Urothelium cell line (cell line): ENCODE measurements around the gene DTX4.
A peak's percentile ranks its signal among the peaks of the same experiment; 100 is the strongest.
"Not testable (repeated sequence)": the region's sequence is repeated elsewhere in the genome, so short reads cannot be mapped to it uniquely, and the experiment has no call there.

ENCODE experiments used
- DNase-seq: peaks from one replicate; pipeline ENCODE4 v3.0.0; 2011; ENCODE audit warnings: low spot score, mixed read lengths
- FAIRE-seq: peaks from 2 replicates; lab custom pipeline; 2011; peaks lifted over from hg19 to GRCh38; lab: Jason Lieb, UNC

DTX4 gene

DNA sequence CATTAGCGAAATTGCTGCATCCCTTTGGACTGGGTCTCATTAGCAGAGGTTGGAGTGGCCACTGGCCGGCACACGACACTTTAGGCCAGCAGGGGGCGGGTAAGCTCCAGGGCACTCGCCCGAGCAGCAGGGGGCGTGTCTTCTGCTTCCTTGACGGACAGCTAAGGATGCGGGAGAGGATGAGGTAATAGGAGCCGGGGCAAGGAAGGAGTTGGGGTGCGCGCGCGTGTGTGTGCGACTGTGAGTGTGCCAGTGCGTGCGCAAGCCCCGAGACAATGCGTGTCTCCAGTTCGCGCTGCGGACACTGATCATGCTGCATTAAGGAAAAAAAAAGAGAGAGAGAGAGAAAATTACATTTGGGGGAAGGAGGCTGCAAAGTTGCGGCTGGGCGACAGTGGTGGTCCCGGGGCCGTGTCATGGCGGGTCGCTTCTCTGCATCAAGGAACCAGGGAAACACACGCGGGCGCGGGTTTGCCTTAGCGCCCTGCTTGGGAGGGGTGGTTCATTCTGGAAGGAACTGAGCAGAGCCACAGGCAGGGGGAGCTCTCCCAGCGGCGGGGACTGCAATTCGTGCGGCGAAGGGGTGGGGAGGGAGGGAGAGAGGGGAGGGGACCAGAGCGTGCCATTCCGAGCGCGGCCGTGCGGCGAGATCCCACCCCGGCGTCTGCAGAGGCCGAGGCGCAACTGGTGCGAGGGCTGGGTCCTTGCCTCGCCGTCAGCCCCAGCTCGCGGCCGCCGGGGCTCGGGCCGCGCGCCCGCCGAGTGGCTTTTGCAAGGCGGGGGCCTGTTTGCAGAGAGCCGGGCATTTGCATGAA, at the start of gene DTX4:
Gene DTX4 (plus strand): TSS at position 625 of the 815 bp plus-strand sequence. CDS start 464 bp downstream, outside the sequence.
- FAIRE-seq (peak; percentile 86), DNase-seq (peak; percentile 91)

DNA sequence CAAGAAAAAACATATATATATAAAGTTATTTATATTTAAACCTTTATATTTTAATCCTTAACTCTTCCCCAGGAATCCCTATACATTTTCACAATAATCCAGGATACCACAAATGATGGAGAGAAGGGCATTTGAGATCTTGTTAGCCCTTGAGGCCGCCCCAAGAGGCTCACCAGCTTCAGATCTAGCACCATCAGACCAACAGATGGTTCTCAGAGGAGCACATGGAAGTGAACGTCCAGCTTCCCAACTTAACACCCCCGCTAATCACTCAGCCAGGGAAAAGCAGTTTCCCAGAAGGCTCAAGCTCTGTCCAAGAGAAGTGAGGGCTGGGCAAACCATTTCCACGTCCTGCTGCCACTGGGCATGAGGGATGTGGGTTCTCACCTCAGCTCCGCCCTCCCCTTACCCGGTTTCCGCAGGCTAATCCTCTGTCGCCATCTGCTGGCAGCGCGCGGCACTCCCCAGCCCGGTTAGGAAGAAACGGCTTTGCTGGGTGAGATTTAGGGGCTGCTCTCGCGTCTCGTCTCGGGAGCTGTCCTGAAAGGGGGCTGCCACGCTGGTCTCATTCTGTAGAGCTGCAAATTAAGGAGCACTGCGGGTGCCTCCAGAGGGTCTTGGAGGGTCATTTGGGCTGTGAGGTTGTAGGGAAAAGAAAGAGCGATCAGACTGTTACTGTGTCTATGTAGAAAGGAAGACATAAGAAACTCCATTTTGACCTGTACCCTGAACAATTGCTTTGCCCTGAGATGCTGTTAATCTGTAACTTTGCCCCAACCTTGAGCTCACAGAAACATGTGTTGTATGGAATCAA, 36.1 kb upstream of the DTX4 start:
- DNase-seq: peak; percentile 86
- FAIRE-seq: no peak

GRCh38 chr11:59136551-59136950, 35.4 kb upstream of the DTX4 start:
- DNase-seq, FAIRE-seq: not testable (repeated sequence)

GRCh38 chr11:59137190-59137589, 34.7 kb upstream of the DTX4 start:
- DNase-seq (no peak), FAIRE-seq (no peak)

DNA sequence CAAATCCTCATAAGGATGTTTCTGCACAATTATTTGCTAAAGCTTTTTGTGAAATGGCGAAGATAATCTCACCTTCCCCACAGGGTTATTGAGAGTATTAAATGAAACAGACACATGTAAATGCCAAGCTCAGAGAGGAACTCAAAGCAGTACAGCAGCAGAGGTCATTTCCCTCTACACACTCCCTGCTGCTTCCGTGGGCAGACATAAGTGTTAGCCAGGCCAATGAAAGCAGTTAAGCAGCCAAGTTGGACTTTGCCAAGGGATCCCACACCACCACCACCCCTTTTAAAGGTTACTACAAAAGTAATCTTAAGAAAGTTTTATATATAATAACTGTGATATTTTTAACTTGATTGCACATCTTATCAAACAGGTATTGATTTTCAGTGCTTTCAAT, 33.3 kb upstream of the DTX4 start:
- no peak for FAIRE-seq

DNA sequence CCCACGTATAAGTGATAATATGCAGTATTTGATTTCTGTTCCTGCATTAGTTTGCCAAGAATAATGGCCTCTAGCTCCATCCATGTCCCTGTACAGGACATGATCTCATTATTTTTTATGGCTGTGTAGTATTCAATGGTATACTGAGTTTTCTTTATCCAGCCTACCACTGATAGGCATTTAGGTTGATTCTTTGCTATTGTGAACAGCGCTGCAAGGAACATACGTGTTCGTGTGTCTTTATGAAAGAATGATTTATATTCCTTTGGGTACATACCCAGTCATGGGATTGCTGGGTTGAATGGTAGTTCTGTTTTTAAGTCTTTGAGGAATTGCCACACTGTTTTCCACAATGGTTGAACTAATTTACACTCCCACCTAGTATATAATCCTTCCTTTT, 30.7 kb upstream of the DTX4 start:
- FAIRE-seq (no peak), DNase-seq (no peak)

More for the DNA sequence above, 33.3 kb upstream of the DTX4 start:
- no peak for DNase-seq

DNA sequence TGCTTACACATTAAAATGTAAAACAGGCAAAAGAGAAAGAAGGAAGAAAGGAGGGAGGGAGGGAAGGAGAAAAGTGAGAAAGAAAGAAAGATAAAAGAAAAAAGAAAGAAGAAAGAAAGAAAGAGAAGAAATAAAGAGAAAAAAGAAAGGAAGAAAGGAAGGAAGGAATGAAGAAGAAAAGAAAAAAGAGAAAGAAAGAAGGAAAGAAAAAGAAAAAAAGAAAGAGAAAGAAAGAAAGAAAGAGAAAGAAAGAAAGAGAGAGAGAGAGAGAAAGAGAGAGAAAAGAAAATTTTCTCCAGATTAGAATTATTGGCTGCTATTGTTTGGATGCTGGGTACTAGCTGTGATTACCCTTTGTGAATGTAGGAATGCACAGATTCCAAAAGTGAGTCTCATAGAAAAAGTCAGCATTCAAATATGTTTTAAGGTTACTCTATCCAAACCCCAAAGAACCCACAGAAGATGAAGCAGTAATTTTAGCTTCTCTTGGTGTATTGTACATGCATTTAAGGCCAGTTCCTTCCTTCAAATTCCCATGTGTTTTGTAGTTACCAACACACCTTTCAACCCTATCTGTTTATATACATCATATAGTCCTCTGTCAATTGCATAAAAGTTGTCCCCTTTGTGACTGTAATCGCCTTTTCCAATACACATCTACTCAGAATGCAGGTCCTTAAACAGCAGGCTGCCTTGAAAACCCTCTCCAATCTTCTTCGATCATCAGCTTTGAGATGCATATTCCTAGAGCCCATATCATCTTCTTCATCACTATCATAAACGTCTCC, 30.1 kb upstream of the DTX4 start:
- FAIRE-seq: no peak

DNA sequence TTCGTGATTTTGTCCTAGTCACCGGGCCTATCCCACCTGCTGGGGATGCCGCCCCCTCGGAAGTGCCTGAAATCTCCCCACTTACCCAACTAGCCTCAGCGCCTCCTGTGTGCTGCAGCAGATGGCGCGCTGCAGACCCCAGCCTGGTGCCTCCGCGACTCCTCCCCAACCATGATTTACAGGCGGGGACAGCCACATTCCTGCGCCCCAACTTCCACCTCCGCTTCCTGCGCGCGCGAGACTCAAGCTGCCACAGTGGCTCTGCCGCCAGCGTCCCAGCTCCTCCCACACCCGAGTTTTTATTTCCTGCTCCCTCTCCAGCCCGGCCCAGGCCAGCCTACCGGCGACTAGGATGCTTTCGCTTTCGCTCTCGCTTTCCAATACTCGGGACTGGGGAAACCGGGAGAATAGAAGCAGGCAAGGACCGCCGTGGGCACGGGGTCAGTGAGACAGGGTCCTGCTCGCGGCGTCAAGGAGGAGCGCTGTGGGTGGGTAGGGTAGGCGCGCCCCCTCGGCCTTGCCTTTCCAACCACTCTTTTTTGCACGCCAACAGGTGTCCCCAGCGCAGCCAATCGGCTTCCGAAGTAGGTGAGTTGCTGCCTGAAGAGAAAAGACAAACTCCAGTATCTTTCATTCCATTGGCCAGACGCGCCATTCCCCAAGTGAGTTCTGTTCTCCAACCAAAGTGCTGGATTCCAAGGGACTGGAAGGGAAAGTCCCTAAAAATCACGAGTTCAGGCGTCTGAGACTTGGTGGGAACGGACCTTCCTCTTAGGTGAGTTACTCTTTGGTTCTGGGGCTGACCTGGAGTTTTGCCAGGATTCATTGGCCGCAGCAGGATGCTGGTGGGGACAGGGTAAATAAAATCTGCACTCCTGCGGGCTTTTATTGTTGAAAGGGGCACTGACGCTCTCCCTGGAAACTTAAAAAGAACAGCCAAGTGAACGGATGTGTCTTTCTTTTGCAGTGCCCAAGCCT, 29.1 kb upstream of the DTX4 start, which contains the start of gene FAM111A:
Gene FAM111A (plus strand): TSS at position 327 of the 978 bp plus-strand sequence. CDS start 6,017 bp downstream, outside the sequence.
- peak; percentile 82 for DNase-seq
- FAIRE-seq: peak; percentile 30

More for the DNA sequence above, 30.1 kb upstream of the DTX4 start:
- DNase-seq: no peak

- no peak for DNase-seq
- FAIRE-seq: no peak
Measured at GRCh38 chr11:59144096-59144495, 27.8 kb upstream of the DTX4 start.

GRCh38 chr11:59144579-59145345, 27.2 kb upstream of the DTX4 start:
- FAIRE-seq: no peak
- peak; percentile 85 for DNase-seq

GRCh38 chr11:59145534-59145933, 26.4 kb upstream of the DTX4 start:
- FAIRE-seq (no peak), DNase-seq (no peak)

GRCh38 chr11:59151761-59152160, 20.2 kb upstream of the DTX4 start:
- DNase-seq: no peak
- FAIRE-seq: no peak

- no peak for FAIRE-seq
- no peak for DNase-seq
Measured at GRCh38 chr11:59152312-59152951, 19.5 kb upstream of the DTX4 start.

GRCh38 chr11:59154610-59155009, 17.3 kb upstream of the DTX4 start:
- DNase-seq (no peak), FAIRE-seq (no peak)

DNA sequence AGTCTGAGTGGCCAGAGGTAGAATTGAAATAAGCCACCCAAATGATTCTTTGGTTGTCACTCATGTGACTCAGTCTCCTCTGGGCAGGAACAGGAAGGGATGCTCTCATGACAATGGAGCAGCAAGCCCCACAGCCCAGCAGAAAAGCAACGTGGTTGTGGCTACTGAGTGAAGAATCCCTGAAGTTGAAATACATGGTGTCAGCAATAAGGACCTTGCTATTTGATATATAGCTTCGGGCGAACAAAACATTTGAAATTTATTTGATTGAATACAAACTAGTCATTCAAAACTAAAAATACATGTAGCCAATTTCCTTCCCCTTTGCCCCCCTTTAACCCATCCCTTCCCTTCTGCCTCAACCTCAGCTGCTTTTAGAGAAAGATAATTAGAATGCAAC, 14.5 kb upstream of the DTX4 start:
- no peak for DNase-seq
- no peak for FAIRE-seq

DNA sequence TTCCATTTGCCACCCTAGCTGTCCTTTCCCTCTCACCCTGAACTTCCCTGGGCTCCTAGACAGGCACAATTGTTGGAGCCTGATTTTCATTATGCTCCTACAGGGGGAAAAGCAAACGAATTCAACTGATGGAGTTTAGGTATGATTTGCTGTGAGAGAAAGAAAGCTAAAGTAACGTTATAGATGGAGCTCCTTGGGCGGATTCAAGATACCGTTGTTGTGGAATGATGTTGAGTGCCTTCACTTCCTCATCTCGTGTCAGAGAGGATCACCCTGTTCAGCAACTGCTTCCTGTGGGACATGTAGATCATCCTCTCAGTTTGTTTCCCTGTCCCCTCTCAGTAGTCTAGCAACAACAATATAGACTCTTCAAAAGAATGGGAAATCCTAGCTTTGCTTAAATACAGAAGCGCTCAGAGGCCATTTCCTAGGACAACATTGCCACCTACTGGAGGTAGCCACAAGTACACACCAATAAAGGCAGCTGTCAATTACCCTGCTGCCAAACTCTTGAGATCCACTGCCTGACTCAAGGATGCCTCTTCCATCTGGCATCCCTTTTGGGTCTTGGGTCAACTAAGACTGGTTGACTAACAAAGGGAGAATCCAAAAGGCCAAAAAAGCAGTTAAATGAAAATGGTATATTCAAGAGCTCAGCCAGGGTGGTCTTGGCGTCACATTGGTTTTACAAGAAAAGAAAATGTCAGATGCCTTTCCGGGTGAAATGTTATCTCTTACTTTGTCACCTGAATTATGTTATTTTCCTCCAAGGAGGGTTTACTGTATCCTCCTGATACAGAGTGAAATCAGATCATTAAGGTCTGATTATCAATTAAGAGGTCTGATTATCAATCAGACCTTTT, 13.5 kb upstream of the DTX4 start:
- DNase-seq (peak; percentile 71), FAIRE-seq (peak; percentile 5)

DNA sequence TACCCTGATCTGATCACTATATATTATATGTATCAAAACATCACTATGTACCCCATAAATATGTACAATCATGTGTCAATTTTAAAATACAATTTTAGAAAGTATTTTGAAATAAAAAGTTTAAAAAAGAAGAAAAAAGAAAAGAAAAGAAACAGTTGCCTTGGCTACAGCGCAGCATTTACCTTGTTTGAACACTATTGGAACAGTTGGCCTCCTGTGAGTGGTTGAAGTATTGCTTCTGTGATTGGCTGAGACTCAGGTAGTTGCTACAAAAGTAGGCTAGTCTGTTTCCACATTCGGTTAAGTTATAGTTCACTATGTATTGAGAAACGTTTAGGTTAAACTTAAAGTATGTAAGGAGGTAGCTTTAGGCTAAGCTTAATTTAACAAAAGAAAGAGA, 7.9 kb upstream of the DTX4 start:
- DNase-seq (no peak), FAIRE-seq (no peak)
